ENCODE data around the gene POFUT2.

Gene POFUT2

GRCh38 chr21:45246386-45247320, 41.0 kb downstream of the POFUT2 start:
- DNase-seq: no peak

GRCh38 chr21:45244799-45245340, 42.8 kb downstream of the POFUT2 start:
- DNase-seq: no peak

DNA sequence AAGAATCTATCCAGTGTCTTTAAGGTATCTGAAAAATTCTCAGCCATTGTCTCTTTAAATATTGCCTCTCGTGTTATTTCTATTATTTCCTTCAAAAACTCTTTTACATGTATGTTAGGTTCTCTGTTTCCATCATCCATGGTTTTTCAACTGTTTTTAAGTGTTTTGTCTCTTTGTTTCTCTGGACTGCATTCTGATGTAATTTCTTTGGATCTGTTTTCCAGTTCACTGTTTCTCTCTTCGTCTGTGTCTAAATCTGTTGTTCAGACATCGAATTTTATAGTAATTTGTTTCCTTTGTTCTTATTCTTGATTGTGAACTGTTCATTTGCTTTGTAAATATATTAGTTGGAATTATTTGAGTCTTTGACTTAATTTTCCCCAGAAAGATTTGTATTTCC, 44.1 kb downstream of the POFUT2 start:
- no peak for DNase-seq

- no peak for DNase-seq
These were observed 46.3 kb downstream of the POFUT2 start for GRCh38 chr21:45241357-45241756.

DNA sequence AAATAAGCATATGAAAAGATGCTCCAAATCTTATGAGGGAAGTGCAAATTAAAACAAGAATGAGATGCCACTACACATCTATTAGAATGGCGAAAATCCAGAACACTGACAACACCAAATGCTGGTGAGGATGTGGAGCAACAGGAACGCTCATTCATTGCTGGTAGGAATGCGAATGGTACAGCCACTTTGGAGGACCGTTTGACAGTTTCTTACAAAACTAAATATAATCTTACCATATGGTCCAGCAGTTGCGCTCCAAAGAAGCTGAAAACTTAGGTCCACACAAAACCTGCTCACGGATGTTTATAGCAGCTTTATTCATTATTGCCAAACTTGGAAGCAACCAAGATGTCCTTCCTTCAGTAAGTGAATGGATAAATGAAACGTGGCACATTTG, 50.3 kb downstream of the POFUT2 start:
- no peak for DNase-seq

DNA sequence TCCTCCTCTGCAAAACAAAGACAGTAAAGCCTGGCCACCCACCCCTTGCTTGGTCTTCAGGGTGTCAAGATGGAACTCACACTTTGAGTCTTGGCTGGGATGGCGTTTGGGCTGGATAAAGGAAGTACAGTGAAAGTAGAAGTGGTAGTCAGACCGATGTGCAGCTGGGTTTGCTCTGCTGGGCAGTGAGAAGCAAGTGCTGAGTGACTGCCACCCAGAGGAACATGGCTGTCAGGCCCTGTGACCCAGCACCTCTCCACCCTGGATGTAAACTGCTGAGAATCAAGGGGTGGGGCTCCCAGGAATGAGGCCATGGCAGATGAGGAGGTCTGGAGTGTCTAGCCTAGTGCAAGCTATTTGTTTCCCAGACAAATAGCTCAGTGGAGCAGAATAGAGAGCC, 51.2 kb downstream of the POFUT2 start:
- no peak for DNase-seq

DNA sequence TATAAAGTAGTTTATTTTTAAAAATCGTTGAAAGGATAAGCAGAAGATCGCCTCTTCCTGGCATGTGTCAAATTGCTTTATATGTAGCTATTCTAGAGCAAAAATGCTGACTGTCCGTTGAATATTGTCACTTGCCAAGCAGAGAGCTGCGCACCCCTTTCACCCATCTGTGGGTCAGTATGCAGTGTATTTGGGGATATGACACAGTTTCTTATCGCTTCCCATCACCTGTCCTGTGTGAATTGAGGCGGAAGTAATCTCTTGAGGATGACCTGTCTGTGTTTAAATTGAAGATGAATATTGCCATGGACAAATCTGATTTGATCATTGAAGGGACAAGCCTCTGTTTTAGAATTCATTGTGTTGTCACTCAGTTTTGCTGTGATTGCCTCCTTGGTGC, 52.2 kb downstream of the POFUT2 start:
- DNase-seq: no peak

GRCh38 chr21:45234965-45235364, 52.7 kb downstream of the POFUT2 start:
- DNase-seq: no peak

GRCh38 chr21:45234127-45234526, 53.6 kb downstream of the POFUT2 start:
- no peak for DNase-seq

GRCh38 chr21:45231705-45232104, 56.0 kb downstream of the POFUT2 start:
- DNase-seq: no peak

GRCh38 chr21:45228656-45229240, 58.9 kb downstream of the POFUT2 start:
- DNase-seq: no peak

GRCh38 chr21:45228171-45228641, 59.5 kb downstream of the POFUT2 start:
- peak; percentile 70 for DNase-seq

GRCh38 chr21:45227735-45228134, 60.0 kb downstream of the POFUT2 start:
- no peak for DNase-seq

DNA sequence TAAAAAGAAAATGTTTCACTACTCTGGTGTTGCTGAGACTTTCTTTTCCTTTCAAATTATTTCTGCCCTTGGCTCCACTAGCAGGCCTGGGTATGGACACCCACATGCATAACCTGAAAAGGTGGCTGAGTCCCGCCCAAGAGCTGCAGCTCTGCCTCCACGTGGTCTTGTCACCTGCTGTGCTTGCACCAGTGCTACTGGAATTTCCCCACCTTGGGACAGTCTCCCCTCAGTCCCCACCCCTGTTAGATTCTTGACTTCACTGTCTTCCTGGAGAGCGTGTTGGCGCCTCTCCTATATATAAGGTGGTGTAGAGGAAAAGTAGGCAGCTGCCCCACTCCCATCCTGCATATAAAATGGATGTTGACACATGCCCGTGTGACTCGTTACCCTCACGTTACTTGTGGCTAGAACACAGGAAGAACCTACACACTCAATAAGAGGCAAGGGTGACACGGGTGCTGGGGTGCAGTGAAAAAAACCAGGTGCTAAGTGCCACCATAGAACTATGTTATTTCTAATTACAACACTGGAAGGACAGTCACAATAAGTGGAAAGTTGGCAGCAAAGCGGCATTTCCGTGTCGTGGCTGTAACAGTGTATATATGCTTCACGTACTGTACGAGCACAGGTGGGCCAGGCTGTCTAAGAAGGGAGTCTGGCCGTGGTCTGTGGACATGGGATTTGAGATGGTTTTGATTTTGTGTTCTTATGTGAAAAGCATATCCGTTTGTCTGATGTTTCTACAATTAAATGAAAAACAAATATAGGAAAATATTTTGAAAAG, 61.0 kb downstream of the POFUT2 start:
- peak; percentile 30 for DNase-seq

- no peak for DNase-seq
These were observed 61.9 kb downstream of the POFUT2 start for GRCh38 chr21:45225741-45226327.

DNA sequence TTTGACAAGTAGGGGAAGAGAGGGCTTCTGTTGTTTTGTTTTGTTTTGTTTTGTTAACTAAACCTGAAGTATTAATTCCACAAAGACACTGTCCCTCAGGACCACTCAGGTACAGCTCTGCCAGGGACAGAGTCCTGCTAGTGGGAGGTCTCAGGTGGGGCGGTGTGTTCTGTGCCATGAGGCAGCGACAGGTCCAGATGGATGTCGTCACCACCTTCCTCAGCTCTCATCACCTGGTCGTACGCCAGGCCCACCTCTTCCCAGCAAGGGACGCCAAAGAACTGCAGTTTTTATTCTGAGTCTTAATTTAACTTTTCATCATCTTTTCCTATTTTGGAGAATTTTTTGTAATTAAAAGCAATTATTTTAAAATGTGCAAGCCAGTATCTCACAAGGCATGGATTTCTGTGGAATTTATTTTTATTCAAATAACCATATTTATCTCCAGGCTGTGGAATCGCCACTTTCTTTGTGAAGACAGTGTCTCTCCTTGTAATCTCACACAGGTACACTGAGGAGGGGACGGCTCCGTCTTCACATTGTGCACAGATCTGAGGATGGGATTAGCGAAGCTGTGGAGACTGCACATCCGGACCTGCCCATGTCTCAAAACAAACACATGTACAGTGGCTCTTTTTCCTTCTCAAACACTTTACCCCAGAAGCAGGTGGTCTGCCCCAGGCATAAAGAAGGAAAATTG, 62.5 kb downstream of the POFUT2 start:
- DNase-seq: no peak

GRCh38 chr21:45224189-45224938, 63.3 kb downstream of the POFUT2 start:
- DNase-seq: peak; percentile 42

DNA sequence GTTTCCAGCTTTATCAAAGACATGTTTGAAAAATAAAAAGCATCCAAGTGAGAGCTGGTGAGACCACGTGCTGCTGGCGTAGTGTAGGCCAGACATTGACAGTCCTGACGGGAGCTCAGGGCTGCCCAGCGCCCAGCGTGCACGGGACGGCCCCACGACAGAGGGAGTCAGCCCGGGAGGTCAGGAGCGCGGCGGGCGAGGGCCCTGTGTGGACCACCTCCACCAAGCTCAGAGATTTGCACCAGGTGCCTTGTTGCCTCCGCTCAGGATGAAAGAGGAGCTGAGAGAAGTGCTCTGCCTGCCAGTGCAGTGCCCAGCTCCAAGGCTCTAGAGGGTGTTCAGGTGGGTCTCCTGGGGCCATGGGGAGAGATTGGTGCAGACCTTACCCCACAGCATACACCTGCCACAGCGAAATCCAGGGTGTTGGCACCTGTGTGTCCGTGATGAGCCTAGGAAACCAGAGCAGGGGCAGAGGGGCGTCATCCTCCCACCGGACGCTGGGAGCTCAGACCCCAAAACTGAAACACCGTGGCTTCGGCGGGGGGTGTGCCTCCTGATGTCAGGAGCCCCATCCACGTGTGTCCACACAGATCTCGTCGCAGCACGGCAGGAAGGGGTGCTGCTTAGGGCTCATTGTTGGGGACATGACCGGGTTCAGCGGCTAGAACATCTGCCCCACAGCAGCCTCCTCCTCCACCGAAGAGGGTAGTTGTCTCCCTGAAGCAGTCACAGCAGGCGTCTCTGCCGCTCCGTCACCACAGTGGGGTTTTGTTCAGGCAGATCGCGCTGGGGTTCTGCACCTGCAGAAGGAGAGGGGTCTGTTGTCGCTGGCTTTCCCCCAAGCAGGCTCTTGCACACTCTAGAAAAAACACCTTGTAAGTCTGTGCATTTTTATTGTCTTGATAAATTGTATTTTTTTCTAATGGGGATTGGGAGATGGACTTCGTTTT, 64.2 kb downstream of the POFUT2 start:
- DNase-seq: no peak

- DNase-seq: no peak
These were observed 65.7 kb downstream of the POFUT2 start for GRCh38 chr21:45222001-45222400.

Data from activated CD8-positive, alpha-beta memory T cell treated with anti-CD3 and anti-CD28 coated beads, Interleukin-2, amount 50 U/mL, for 4 hours (primary cell).